Measurements from ENCODE around the gene IGFBPL1. TPM values are rescaled to one million over a fixed set of nuclear protein-coding genes. Genes with fewer than 3 reads are reported as not detected.

Gene IGFBPL1
- total RNA-seq, 1 experiment from 2014 or later, result 37.9 TPM

DNA sequence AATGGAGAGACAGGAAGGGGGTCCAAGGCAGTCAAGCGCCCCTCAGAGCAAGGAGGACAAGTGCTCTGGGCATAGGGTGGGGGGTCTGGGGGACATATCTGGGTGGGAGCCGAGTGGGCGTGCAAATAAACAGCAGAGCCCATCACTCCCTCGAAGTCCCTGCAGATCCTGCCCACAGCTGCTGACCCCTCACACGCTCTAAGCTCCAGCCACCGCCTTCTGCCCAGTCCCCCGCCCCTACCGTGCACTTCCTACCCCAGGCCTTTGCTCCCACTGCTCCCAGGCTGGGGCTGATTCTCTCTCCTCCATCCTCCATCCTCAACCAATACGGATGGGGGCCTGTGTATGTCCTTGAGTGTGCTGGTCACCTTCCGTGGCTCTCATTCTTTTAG, 48.7 kb downstream of the IGFBPL1 start:
- Histone ChIP-seq H2BK20ac (ENCODE audit: low read depth, low read length, poor library complexity, severe bottlenecking) (no peak overlapping the region), H3K4me2 (ENCODE audit: insufficient read depth, insufficient read length, low read length) (no peak overlapping the region), H3K79me2 (ENCODE audit: insufficient read depth, low read length) (no peaks in the 10 kb centered on the region), H3K9me3 (ENCODE audit: control insufficient read depth, low read depth, low read length) (no peaks in the 10 kb centered on the region), H3K27me3 (ENCODE audit: insufficient read depth, low read length) (0 out of 2 replicates have a peak, but pooled peaks cover 2% of the 10 kb centered on the region), H3K23me2 (ENCODE audit: insufficient read length, low read depth, low read length, poor library complexity, severe bottlenecking) (no peaks in the 10 kb centered on the region), H3T11ph (ENCODE audit: low read length) (no peak overlapping the region), H4K5ac (ENCODE audit: insufficient read length, low read depth, low read length) (no peak overlapping the region), H3K23ac (ENCODE audit: insufficient read length, low read depth, low read length) (no peak overlapping the region), H3K14ac (ENCODE audit: insufficient read depth, low read length) (no peak overlapping the region), H2BK5ac (ENCODE audit: insufficient read length, low read length) (no peak overlapping the region), H3K9ac (ENCODE audit: extremely low read depth, insufficient read length, low read length) (no peak overlapping the region), H4K20me1 (ENCODE audit: control insufficient read depth, insufficient read depth, insufficient read length) (no peaks in the 10 kb centered on the region), H2BK120ac (ENCODE audit: low read depth, low read length, poor library complexity, severe bottlenecking) (no peak overlapping the region), H2BK15ac (ENCODE audit: low read depth, low read length) (no peak overlapping the region), H3K4ac (ENCODE audit: low read depth, low read length) (no peak overlapping the region), H4K8ac (replicated peaks; ENCODE audit: insufficient read length, low read depth, low read length) (no peak overlapping the region), H3K79me1 (ENCODE audit: insufficient read depth, low read depth, low read length, poor library complexity, severe bottlenecking) (no peaks in the 10 kb centered on the region), H3K4me1 (ENCODE audit: insufficient read depth, low read length) (peaks cover 2% of the 10 kb centered on the region; the same call in 1 of the 2 replicates), H3K27ac (ENCODE audit: insufficient read length, low read depth, low read length) (no peak overlapping the region), H2BK12ac (ENCODE audit: insufficient read length, low read depth, low read length) (no peak overlapping the region), H3K18ac (ENCODE audit: insufficient read length, low read depth, low read length) (no peak overlapping the region), H2AK5ac (ENCODE audit: insufficient read length, low read length) (no peak overlapping the region), H4K91ac (ENCODE audit: insufficient read length, low read depth, low read length) (no peak overlapping the region), H2AFZ (ENCODE audit: low read length) (no peak overlapping the region), H3K56ac (ENCODE audit: insufficient read length, low read depth, low read length) (no peak overlapping the region)
- WGBS (ENCODE audit: extremely low coverage, insufficient read length, low lambda C conversion rate), result no CpG with 5 or more reads among the region's 10 CpGs
- H3K4me3 Mint-ChIP-seq, result no peak overlapping the region
- peaks cover 23 to 31% of the 10 kb centered on the region in 2 experiments for H3K4me1 Mint-ChIP-seq
- H3K27ac Mint-ChIP-seq, result no peak overlapping the region
- TF ChIP-seq, protein P1, sequence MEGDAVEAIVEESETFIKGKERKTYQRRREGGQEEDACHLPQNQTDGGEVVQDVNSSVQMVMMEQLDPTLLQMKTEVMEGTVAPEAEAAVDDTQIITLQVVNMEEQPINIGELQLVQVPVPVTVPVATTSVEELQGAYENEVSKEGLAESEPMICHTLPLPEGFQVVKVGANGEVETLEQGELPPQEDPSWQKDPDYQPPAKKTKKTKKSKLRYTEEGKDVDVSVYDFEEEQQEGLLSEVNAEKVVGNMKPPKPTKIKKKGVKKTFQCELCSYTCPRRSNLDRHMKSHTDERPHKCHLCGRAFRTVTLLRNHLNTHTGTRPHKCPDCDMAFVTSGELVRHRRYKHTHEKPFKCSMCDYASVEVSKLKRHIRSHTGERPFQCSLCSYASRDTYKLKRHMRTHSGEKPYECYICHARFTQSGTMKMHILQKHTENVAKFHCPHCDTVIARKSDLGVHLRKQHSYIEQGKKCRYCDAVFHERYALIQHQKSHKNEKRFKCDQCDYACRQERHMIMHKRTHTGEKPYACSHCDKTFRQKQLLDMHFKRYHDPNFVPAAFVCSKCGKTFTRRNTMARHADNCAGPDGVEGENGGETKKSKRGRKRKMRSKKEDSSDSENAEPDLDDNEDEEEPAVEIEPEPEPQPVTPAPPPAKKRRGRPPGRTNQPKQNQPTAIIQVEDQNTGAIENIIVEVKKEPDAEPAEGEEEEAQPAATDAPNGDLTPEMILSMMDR (conservative IDR thresholded peaks at IDR 0.05), result no peak
- peaks cover 0 to 2% (median 0%) of the 10 kb centered on the region in 3 experiments; a peak in 1 of 7 replicates for H3K36me3 Mint-ChIP-seq (ENCODE audit: insufficient read depth in 1 of 3, low read depth in 3 of 3)
- DNase-seq, result no peak
- peaks cover 56% of the 10 kb centered on the region for H3K27me3 Mint-ChIP-seq (ENCODE audit: low read depth)
- H3K9me3 Mint-ChIP-seq, result peaks cover 7% of the 10 kb centered on the region in 2 experiments; a peak in 3 of 5 replicates
